Mucosa of rectum (tissue), 2 donors: ENCODE results near the gene SLC15A1.
A peak's percentile ranks its signal among the peaks of the same experiment; 100 is the strongest.
"Not testable (repeated sequence)": the region's sequence is repeated elsewhere in the genome, so short reads cannot be mapped to it uniquely, and the experiment has no call there.

Experiments used
- H3K27ac ChIP-seq, 2 donors: one replicate each; pipeline ENCODE4 v1.7.0; 2013; ENCODE audit warnings: inconsistent platforms in 2 of 2, low read depth in 2 of 2, low read length in 2 of 2
- H3K27me3 ChIP-seq, 2 donors: one replicate each; pipeline ENCODE4 v1.7.0; 2013; ENCODE audit warnings: low read length in 2 of 2; ENCODE audit not compliant: control insufficient read depth in 2 of 2, insufficient read depth in 2 of 2
- H3K36me3 ChIP-seq, 2 donors: one replicate each; pipeline ENCODE4 v1.7.0; 2013; ENCODE audit warnings: low read length in 2 of 2; ENCODE audit not compliant: control insufficient read depth in 2 of 2, insufficient read depth in 2 of 2
- H3K4me1 ChIP-seq, 2 donors: one replicate each; pipeline ENCODE4 v1.7.0; 2013; ENCODE audit warnings: low read length in 2 of 2, mild to moderate bottlenecking in 1 of 2; ENCODE audit not compliant: control insufficient read depth in 2 of 2, insufficient read depth in 2 of 2
- H3K4me3 ChIP-seq, 2 donors: one replicate each; pipeline ENCODE4 v1.7.0; 2013; ENCODE audit warnings: low read length in 2 of 2
- H3K9ac ChIP-seq, 2 donors: one replicate each; pipeline ENCODE4 v1.7.0; 2013; ENCODE audit warnings: low read length in 2 of 2, low read depth in 1 of 2, mild to moderate bottlenecking in 1 of 2
- H3K9me3 ChIP-seq, 2 donors: one replicate each; pipeline ENCODE4 v1.7.0; 2013; ENCODE audit warnings: low read length in 2 of 2; ENCODE audit not compliant: control insufficient read depth in 2 of 2
- donor health status: healthy.
- donor health status: Normal muscosa, but diverticular disease.

SLC15A1 gene

DNA sequence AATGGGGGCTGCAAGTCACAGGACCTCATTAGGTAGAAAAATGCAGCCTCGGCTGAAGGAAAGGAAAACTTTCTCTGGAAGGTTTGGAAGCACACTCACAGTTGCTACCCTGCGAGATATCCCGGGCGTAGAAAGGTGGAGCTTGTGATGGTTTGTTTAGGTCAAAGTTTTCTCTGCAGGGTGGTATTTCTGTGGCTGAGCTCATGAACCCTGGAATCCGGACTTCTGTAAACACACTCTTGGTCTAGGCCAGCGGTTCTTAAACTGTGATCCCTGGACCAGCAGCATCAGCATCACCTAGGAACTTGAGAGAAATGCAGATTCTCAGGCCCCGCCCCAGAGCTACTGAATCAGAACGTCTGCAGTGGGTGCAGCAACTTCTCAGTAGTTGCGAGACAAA, 3.3 kb upstream of the SLC15A1 start:
- Histone ChIP-seq H3K9ac (no peak overlapping the region), H3K27me3 (peaks cover 9 to 23% of the 10 kb centered on the region in 2 donors), H3K27ac (no peak overlapping the region)

DNA sequence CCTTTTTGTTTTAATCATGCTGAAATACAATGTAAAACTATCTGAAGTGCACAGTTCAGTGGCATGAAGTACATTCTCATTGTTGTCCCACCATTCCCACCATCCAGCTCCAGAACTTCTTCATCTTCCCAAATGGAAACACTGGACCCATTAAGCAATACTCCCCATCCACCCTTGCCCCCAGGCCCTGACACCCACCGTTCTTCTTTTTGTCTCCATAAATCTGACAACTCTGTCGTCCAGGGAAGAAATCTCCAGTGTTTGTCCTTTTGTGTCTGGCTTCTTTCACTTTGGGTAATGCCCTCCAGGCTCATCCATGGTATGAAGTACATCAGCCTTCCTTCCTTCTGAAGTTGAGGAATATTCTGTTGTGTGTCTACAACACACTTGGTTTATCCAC, 2.6 kb upstream of the SLC15A1 start:
- H3K4me1 ChIP-seq, result peaks cover 6 to 8% of the 10 kb centered on the region in 2 donors
- H3K4me3 ChIP-seq, result no peak overlapping the region
- H3K27ac ChIP-seq, result no peak overlapping the region
- no peaks in the 10 kb centered on the region for H3K9me3 ChIP-seq
- no peak overlapping the region for H3K9ac ChIP-seq
- no peaks in the 10 kb centered on the region for H3K36me3 ChIP-seq
- peaks cover 13 to 27% of the 10 kb centered on the region in 2 donors for H3K27me3 ChIP-seq

More for the DNA sequence above, 3.3 kb upstream of the SLC15A1 start:
- H3K4me3 ChIP-seq, result no peak overlapping the region
- peaks cover 6 to 8% of the 10 kb centered on the region in 2 donors for H3K4me1 ChIP-seq
- no peaks in the 10 kb centered on the region for H3K36me3 ChIP-seq
- H3K9me3 ChIP-seq, result no peaks in the 10 kb centered on the region

DNA sequence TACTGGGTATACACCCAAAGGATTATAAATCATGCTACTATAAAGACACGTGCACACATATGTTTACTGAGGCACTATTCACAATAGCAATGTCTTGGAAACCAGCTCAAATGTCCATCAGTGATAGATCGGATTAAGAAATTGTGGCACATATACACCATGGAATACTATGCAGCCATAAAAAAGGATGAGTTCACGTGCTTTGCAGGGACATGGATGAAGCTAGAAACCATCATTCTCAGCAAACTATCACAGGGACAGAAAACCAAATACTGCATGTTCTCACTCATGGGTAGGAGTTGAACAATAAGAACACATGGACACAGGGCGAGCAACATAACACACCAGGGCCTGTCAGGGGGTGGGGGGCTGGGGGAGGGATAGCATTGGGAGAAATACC, 2.0 kb upstream of the SLC15A1 start:
- H3K27ac ChIP-seq, H3K4me3 ChIP-seq, H3K9ac ChIP-seq, H3K4me1 ChIP-seq, H3K36me3 ChIP-seq, H3K9me3 ChIP-seq: not testable (repeated sequence)
- peaks cover 13 to 27% of the 10 kb centered on the region in 2 donors for H3K27me3 ChIP-seq

DNA sequence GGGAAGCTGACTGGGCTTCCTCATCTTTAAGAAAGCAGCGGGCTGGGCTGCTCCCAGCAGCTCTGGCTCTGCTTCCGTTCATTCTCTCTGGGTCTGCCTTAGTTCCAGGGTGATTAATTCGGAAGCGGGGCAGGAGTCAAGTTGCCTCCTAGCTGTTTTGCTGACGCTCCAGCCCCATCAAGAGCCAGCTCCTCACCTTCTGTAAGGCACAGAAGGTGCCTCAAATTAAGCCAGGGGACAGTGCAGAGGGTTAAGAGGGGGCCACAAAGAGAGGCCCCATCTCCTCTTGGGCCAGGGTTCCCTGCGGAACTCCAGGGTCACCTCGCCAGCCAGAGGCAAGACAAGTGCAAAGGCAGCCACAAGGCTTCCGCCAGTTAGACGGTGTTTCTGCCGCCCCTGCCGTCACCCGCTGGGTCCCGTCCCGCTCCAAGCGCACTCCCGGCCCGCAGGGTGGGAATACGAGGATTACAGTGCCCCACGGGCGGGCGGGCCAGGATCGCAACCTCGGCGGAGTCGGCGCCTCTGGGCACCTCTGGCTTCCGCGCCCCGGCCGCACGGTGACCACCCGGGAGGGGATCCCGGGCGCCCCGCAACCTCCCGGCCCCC, 508 bp downstream of the SLC15A1 start:
- no peaks in the 10 kb centered on the region for H3K9me3 ChIP-seq
- no peak overlapping the region for H3K9ac ChIP-seq
- H3K27ac ChIP-seq, result no peak overlapping the region
- H3K36me3 ChIP-seq, result no peaks in the 10 kb centered on the region
- H3K4me3 ChIP-seq, result peak overlapping the region in 1 of 2 donors; percentile 22
- peaks cover 13 to 27% of the 10 kb centered on the region in 2 donors for H3K27me3 ChIP-seq
- H3K4me1 ChIP-seq, result peaks cover 6 to 8% of the 10 kb centered on the region in 2 donors

DNA sequence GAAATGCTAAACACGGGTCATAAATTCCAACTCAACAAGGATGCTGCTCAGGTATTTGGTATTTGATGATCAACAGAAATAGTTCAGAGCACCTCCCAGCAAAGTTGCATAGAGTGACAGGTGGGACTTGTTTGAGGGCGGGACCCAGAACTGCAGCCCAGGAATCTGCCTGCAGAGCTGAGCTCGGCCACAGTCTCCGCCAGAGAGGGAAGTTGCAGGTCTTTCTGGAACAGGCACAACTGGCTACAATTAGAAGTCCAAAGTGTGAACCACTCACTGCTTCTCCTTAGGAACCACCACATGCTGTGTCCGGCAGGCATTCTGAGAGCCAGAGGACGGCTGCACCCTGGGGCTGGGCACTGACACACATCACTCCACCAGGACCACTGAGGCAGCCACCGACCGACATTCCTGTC, 1.1 kb downstream of the SLC15A1 start:
- Histone ChIP-seq H3K4me3 (no peak overlapping the region), H3K9ac (no peak overlapping the region), H3K27ac (no peak overlapping the region), H3K27me3 (peaks cover 13 to 27% of the 10 kb centered on the region in 2 donors), H3K4me1 (peaks cover 6 to 8% of the 10 kb centered on the region in 2 donors), H3K36me3 (no peaks in the 10 kb centered on the region), H3K9me3 (no peaks in the 10 kb centered on the region)

DNA sequence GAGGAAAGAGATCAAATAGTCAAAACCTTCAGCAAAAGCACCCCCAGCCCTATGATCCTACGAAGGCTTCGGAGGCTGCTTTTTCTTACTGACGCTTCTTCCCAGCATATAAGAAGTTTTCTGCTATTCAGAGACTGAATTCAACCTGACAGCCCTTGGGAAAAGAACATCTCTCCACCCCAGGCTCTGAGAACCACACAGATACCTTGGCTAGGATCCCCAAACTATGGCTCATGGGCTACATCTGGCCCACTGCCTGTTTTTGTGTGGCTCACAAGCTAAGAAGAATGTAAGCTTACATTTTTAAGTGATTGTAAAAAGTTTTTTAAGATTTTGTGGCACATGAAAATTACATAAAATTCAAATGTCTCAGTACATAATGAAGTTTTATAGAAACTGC, 3.0 kb downstream of the SLC15A1 start:
- H3K4me1 ChIP-seq, result peaks cover 6 to 8% of the 10 kb centered on the region in 2 donors
- no peak overlapping the region for H3K4me3 ChIP-seq
- H3K36me3 ChIP-seq, result no peaks in the 10 kb centered on the region
- H3K9me3 ChIP-seq, result no peaks in the 10 kb centered on the region
- H3K9ac ChIP-seq, result no peak overlapping the region
- peaks cover 13 to 27% of the 10 kb centered on the region in 2 donors for H3K27me3 ChIP-seq
- no peak overlapping the region for H3K27ac ChIP-seq

DNA sequence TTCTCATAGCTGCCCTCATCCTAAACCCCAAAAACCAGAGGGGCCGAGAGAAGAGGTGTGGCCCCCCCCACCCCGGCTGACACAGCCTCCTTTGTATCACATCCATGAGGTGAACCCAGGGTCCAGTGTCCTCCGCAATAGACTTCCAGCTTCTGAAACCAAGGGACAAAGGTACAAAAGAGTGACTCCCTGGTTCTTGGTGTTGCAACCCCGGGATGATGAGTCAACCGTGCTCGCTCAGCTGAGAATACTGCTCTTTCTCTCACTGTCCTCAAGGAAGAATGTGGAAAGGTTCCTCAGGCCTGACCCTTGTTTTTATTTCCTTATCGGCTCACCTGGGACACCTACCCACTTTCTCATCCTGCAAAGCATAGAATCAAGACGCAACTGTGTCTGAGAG, 5.5 kb downstream of the SLC15A1 start:
- Histone ChIP-seq H3K36me3 (no peaks in the 10 kb centered on the region), H3K4me3 (no peak overlapping the region), H3K27ac (no peak overlapping the region), H3K9ac (no peak overlapping the region), H3K9me3 (no peaks in the 10 kb centered on the region), H3K4me1 (peaks cover 1 to 5% of the 10 kb centered on the region in 2 donors), H3K27me3 (peaks cover 5 to 16% of the 10 kb centered on the region in 2 donors)

DNA sequence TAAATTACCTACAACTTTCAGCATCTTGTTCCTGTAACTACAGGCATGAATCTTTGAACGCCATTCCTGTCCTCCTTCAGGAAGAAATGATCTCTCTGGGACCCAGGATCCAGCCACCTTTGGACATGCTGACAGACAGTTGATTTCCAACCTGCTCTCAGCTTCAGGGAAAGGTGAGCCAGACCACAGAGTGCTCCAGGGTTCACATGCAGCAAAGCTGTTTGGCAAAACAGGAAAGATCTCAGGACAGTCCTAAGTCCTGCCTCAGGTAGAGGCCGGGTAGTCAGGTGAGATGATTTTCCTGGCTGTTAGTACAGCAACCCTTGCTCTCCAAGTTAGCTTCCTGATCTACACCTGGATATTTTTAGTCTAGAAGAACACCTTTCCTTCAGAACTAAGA, 9.1 kb downstream of the SLC15A1 start:
- H3K9ac ChIP-seq, result no peak overlapping the region
- no peaks in the 10 kb centered on the region for H3K27me3 ChIP-seq
- H3K4me3 ChIP-seq, result no peak overlapping the region
- H3K36me3 ChIP-seq, result no peaks in the 10 kb centered on the region
- H3K27ac ChIP-seq, result no peak overlapping the region
- H3K4me1 ChIP-seq, result no peaks in the 10 kb centered on the region
- no peaks in the 10 kb centered on the region for H3K9me3 ChIP-seq

DNA sequence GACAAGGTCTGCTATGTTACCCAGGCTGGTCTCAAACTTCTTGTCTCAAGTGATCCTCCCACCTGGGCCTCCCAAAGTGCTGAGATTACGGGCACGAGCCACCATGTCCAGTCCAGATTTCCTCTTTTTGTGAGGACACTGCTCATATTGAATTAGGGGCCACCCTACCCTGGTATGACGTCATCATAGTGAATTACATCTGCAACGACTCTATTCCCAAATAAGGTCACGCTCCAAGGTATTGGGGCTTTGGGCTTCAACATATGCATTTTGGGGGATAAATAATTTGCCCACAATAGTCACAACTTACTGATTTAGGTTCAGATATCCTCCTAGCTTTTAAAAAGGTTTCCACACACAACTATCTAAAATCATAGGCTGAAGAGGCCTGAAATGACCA, 9.5 kb downstream of the SLC15A1 start:
- no peaks in the 10 kb centered on the region for H3K4me1 ChIP-seq
- no peak overlapping the region for H3K9ac ChIP-seq
- no peak overlapping the region for H3K4me3 ChIP-seq
- no peak overlapping the region for H3K27ac ChIP-seq
- no peaks in the 10 kb centered on the region for H3K9me3 ChIP-seq
- H3K36me3 ChIP-seq, result no peaks in the 10 kb centered on the region
- no peaks in the 10 kb centered on the region for H3K27me3 ChIP-seq

DNA sequence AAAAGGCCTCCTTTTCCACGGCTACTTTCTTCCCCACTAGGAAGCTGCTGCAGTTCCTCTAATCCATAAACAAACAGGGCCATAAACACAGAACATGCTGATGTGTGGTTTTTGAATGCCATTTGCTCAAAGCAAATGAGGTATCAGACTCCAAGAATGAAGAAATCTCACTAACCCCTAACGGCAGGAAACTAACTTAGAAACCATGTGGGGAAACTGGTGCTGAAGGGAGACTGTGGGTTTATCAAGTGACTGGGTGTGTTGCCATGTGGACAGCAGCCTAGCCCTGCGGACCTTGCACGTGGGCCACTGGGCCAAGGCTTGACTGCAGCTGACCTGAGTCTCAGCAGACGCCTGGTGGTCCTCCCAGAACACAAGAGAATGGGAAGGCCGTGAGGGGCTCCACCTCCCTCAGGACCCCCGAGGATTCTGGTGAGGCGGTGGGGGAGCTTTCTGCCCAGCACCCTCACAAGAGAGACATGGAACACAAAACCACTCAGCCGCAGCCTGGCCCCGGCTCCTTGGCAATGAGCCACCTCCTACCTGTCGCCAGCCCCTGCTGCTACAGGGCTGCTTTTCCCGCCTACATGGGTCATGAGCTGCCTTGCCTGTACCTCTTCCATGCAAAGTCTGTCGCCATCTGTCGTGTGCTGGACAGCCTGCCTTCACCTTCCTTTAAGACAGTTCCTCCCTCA, 10.6 kb downstream of the SLC15A1 start:
- Histone ChIP-seq H3K36me3 (no peaks in the 10 kb centered on the region), H3K4me3 (no peak overlapping the region), H3K9me3 (no peaks in the 10 kb centered on the region), H3K4me1 (no peaks in the 10 kb centered on the region), H3K27ac (no peak overlapping the region), H3K27me3 (no peaks in the 10 kb centered on the region), H3K9ac (no peak overlapping the region)
